DMS 273 (cell line): ENCODE measurements around the gene PREX1.
A peak's percentile ranks its signal among the peaks of the same experiment; 100 is the strongest.
"Not testable (repeated sequence)": the region's sequence is repeated elsewhere in the genome, so short reads cannot be mapped to it uniquely, and the experiment has no call there.

Source experiments
- DNase-seq: peaks from one replicate; lab custom pipeline; 2025; ENCODE audit not compliant: unreplicated experiment; lab: John Stamatoyannopoulos, UW

The PREX1 gene

GRCh38 chr20:48613926-48614325 lies 213.9 kb downstream of the PREX1 start:
- no peak for DNase-seq

- DNase-seq = no peak
These were observed 215.5 kb downstream of the PREX1 start for GRCh38 chr20:48612335-48612734.

GRCh38 chr20:48610996-48611395 lies 216.8 kb downstream of the PREX1 start:
- DNase-seq = no peak

- DNase-seq = no peak
These were observed 218.3 kb downstream of the PREX1 start for GRCh38 chr20:48609491-48609978.

DNA sequence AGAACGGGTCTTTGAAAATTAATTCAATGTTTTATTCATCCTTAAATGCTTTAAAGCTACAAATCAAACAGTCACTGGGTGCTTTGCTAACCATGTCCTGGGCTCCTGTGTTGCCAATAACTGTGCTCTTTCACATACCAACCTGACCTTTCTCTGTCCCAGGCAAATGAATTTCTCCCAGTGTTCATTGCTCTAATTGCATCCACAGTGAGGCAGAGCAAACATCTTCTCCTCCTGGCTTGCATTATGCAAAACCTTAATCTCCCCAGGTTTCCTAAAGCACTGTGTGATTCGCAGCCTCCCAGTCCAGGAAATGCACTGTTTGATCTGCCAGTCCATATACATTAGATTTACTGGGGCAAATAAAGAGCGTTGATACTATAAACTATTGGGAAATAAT lies 219.0 kb downstream of the PREX1 start:
- no peak for DNase-seq

DNA sequence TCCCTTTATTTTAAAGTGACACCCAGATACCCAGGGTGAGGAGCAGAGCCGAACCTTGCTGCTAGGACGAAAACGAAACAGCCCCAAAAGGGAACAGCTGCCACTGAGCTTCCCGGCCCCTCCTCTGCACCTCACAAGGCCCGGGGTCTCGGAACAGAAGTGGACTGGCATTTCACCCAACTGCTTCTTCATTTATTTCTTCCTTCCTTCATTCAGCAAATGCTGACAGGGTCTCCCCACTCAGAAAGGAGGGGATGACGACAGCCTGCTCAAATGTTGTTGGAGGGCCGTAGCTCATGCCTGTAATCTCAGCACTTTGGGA lies 220.3 kb downstream of the PREX1 start:
- DNase-seq = no peak

DNA sequence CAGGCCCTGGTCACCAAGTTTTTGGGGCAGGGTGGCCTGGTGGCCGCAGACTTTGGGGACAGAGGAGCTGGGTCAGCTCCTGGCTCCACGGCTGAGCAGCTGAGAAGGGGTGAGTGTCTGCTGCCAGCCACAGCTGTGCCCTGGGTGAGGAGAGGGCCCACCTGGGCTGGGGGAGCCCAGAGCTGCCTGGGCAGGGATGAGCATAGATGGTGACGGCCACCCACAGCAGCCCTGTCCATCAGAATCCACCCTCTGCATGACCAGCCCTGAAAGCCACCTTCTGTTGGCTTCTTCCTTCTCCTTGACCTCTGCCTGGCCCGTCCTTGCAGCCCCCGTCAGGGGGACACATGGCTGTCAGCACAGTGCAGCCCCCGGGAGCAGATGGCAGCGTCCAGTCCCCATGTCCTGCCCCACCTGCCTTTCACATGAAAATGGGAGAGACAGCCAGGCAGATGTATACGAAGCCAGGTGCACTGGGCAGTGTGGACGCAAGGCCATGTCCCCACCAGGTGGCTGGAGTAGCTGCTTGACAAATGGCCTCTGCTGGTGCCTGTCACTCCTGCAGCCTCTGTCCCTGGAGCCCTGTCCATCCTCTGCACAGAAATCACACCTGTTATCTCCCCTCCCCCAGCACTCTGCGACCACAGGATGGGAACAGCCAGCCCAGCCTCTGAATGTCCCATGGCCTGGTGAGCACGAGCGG lies 220.8 kb downstream of the PREX1 start:
- no peak for DNase-seq

DNA sequence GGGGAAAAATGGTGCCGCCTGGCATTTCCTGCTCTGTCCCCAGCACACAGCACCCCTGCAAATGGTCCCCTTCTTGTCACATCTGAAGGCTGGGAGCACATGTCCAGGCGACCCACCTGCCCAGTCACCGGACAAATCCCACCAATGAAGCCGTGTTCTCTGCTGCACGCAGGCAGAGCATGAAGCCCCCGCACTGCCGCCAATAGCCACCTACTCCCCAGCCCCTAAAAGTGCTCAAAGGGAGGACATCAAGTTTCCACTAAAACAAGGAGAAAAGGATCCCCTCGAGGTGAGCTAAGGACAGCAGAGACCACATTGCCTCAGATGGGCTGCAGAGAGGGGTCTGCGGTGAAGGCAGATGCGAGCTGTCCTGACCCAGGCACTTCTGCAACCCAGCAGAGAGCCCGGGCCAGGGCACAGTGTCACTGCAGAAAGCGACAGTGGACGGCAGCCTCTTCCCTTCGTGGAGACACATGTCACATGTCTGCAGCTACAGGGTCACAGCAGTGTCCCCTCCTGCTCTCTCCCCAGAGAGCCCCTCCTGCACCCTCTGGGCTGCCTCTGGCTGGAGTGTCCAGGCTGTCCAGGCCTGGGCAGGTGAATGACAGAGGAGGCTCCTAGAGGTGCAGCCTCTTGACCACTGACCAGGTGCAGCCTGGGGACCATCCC lies 221.5 kb downstream of the PREX1 start:
- no peak for DNase-seq

GRCh38 chr20:48605364-48606171 lies 222.2 kb downstream of the PREX1 start:
- DNase-seq = no peak

DNA sequence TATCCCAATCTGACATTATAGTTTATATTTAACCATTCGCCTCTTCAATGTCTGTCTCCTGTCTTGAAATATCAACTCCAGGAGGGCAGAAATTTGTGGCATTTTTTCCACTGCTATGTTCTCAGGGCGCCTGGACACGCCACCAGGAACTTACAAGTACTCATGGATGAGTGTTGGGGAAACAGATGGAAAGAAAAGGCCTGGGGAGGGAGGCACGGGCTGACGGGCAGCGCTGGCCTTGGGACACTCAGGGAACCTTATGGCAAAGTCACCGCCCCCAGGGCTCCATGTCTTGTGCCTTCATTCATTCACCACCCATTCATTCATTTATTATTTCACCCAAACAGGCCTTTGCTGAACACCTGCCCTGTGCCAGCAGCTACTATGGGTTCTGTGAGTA lies 222.9 kb downstream of the PREX1 start:
- no peak for DNase-seq

GRCh38 chr20:48604426-48604825 lies 223.4 kb downstream of the PREX1 start:
- DNase-seq = no peak

DNA sequence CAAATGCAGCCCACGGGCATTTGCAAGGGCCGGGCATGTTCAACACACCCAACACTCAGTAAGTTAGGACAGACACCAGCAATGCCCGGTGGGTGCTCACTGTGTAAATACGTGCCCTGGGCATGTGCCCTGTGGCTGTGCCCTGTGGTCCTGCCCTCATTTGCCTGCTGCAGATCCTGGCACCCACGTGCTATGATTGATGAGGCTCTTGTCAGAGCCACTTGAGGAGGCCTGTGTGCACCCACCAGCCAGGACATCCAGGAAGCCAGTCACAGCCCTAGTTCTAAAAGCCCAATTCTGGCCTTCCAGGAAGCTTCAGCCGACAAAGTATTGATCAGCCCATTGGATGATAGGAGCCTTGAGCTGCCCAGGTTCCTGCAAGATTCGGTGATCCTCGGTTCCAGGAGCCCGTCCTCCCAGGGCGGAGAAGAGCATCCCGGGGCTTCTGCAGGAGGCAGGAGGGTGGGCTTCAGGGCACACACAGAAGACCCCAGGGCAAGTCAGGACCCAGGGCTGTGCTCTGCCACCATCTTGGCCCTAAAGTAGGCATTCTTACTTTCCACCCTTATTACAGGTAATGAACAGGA lies 223.9 kb downstream of the PREX1 start:
- no peak for DNase-seq

- peak; percentile 87 for DNase-seq
These were observed 224.5 kb downstream of the PREX1 start for GRCh38 chr20:48603116-48603818.

DNA sequence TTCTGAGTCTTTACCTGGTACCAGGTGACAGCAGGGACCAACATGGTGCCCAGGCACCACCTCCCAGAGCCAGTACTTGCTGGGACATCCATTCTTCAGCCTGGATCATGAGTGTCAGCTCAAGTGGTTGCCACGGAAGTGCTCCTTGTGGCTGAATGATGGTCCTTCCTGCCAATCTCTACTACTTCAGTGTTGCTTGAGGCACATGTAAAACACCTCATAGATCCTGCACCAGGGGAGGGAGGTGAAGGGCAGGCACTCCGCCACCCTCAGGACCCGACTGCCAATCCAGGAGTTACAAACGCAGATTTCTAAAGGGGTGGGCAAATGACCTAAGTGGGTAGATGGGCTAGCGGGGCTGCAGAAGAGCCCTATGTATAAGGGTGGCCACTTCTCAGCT lies 226.0 kb downstream of the PREX1 start:
- DNase-seq = no peak

DNA sequence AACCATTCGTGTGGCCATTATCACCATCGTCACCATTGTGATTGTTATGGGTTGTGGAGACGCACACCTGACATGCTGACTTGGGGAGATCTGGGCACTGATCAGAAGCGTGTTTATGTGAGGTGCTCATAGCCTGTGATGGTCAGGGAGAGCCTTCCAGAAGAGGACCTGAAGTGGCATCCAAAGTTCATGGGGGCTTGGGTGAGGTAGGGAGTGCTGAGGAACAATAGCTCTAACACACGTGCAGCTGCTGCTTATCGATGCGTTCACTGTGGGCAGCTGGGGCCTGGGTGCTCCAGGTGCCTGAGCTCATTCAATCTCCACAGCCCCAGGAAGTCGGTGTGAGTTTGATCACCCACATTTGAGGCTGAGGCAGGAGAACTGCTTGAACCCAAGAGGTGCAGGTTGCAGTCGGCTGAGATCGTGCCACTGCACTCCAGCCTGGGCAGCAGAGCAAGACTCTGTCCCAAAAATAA lies 227.3 kb downstream of the PREX1 start:
- no peak for DNase-seq

GRCh38 chr20:48599748-48600469 lies 227.9 kb downstream of the PREX1 start:
- no peak for DNase-seq

- DNase-seq = no peak
These were observed 228.6 kb downstream of the PREX1 start for GRCh38 chr20:48599106-48599747.

GRCh38 chr20:48598303-48598941 lies 229.4 kb downstream of the PREX1 start:
- DNase-seq = not testable (repeated sequence)
